Stomach smooth muscle (tissue), 2 donors: ENCODE results near the gene RASSF1.

Experiments used
- H3K27ac ChIP-seq: one replicate; pipeline ENCODE4 v1.7.0; 2013; ENCODE audit warnings: mild to moderate bottlenecking, low read length, inconsistent platforms
- H3K27me3 ChIP-seq, 2 donors: one replicate each; pipeline ENCODE4 v1.7.0; 2013; ENCODE audit warnings: low read length in 2 of 2; ENCODE audit not compliant: insufficient read depth in 2 of 2, control insufficient read depth in 1 of 2
- H3K36me3 ChIP-seq, 2 donors: one replicate each; pipeline ENCODE4 v1.7.0; 2013; ENCODE audit warnings: low read length in 2 of 2; ENCODE audit not compliant: control insufficient read depth in 2 of 2, insufficient read depth in 2 of 2
- H3K4me1 ChIP-seq: one replicate; pipeline ENCODE4 v1.7.0; 2013; ENCODE audit warnings: low read length; ENCODE audit not compliant: control insufficient read depth, insufficient read depth
- H3K4me3 ChIP-seq, 2 donors: one replicate each; pipeline ENCODE4 v1.7.0; 2013; ENCODE audit warnings: low read length in 2 of 2
- H3K9ac ChIP-seq, 2 donors: one replicate each; pipeline ENCODE4 v1.7.0; 2013; ENCODE audit warnings: low read length in 2 of 2, mild to moderate bottlenecking in 1 of 2
- H3K9me3 ChIP-seq, 2 donors: one replicate each; pipeline ENCODE4 v1.7.0; 2013; ENCODE audit warnings: low read length in 2 of 2; ENCODE audit not compliant: control insufficient read depth in 2 of 2
- donor health status: healthy.
- donor health status: Pancreatic carcinoma.

RASSF1 gene

DNA sequence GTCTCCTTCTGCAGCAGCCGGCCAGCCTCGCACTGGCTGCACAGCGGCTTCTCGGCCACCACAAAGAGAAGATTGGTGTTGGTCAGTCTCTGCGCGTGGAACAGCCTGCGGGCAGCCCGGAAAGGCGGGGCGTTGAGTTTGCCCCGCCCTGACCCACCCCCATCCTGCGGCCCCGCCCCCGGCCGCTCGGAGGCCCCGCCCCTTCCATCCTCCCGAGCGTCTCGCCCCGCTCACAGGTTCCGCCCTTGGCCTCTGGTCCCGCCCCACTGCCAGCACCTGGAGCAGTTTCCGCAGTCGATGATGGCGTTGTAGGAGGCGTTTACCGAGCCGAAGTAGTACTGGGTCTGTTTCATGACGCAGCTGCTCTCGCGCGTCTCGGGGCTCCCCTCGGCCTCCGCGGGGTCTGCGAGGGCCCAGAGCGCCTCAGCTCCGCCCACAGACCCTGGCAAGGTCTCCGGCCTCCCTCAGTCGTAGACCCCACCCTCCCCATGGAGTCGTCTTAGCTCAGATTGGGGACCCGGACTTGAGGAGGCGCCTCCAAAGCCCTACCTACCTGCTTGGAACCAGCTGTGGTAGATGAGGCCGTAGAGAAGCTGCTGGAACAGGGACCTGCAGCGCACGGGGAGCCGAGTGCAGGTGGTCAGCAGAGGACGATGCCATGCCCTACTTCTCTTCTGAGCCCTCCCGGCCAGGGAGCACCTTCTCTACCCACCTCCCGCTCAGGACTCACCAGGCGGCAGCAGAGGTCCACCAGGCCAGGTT lies 24.6 kb upstream of the RASSF1 start:
- Histone ChIP-seq H3K9ac (peak overlapping the region; percentile 51 to 60), H3K36me3 (no peaks in the 10 kb centered on the region), H3K27ac (no peak overlapping the region), H3K9me3 (no peaks in the 10 kb centered on the region), H3K4me1 (peaks cover 14% of the 10 kb centered on the region), H3K4me3 (peak overlapping the region; percentile 69 to 79), H3K27me3 (peaks cover 0 to 2% of the 10 kb centered on the region in 2 donors)

DNA sequence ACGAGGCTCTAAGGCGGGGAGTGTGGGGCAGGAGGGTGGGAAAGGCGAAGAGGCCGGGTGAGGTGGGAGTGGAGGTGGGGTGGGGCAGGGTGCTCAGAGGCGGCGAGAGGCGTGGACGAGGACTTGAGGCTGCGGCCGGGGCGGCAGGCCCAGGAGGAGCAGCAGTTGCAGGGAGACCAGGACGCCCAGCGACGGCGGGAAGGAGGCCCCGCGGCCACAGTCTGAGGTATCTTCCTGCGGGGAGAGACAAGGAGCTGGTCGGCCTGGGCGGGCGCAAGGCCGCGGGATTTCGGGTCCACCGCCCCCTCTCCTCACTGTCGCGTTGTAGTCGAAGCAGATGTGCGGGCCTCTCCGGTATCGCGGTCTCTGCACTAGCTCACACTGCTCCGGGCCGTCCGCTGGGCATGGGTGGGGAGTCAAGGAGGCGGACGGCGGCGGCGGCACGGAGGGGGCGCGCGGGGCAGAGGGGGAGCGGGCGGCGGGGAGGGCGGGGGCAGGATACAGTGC lies 24.0 kb upstream of the RASSF1 start:
- Histone ChIP-seq H3K9me3 (no peaks in the 10 kb centered on the region), H3K4me1 (peaks cover 17% of the 10 kb centered on the region), H3K4me3 (peak overlapping the region; percentile 51 to 79), H3K27ac (no peak overlapping the region), H3K36me3 (no peaks in the 10 kb centered on the region), H3K27me3 (peaks cover 0 to 2% of the 10 kb centered on the region in 2 donors), H3K9ac (peak overlapping the region; percentile 31 to 58)

DNA sequence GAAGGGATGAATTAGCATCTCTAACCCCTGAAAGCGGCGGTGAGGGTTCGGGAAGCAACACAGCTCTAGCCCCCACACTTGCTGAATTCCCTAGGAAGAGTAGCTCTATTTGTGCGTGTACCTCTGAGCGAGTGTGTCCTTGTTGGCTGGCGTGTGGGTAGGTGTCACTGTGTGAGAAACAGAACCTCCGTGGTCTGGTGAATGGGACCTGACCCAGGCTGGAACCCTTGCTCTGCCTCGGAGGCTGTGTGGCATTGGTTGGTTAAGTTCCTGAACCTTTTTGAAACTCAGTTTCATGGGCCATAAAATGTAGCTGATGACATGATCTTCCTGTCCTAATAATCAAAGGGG lies 19.1 kb upstream of the RASSF1 start:
- no peaks in the 10 kb centered on the region for H3K27me3 ChIP-seq
- peak overlapping the region; percentile 86 for H3K27ac ChIP-seq
- peak overlapping the region in 1 of 2 donors; percentile 97 for H3K4me3 ChIP-seq
- H3K36me3 ChIP-seq = peaks cover 3 to 17% of the 10 kb centered on the region in 2 donors
- no peaks in the 10 kb centered on the region for H3K9me3 ChIP-seq
- no peak overlapping the region for H3K9ac ChIP-seq
- H3K4me1 ChIP-seq = peaks cover 56% of the 10 kb centered on the region

DNA sequence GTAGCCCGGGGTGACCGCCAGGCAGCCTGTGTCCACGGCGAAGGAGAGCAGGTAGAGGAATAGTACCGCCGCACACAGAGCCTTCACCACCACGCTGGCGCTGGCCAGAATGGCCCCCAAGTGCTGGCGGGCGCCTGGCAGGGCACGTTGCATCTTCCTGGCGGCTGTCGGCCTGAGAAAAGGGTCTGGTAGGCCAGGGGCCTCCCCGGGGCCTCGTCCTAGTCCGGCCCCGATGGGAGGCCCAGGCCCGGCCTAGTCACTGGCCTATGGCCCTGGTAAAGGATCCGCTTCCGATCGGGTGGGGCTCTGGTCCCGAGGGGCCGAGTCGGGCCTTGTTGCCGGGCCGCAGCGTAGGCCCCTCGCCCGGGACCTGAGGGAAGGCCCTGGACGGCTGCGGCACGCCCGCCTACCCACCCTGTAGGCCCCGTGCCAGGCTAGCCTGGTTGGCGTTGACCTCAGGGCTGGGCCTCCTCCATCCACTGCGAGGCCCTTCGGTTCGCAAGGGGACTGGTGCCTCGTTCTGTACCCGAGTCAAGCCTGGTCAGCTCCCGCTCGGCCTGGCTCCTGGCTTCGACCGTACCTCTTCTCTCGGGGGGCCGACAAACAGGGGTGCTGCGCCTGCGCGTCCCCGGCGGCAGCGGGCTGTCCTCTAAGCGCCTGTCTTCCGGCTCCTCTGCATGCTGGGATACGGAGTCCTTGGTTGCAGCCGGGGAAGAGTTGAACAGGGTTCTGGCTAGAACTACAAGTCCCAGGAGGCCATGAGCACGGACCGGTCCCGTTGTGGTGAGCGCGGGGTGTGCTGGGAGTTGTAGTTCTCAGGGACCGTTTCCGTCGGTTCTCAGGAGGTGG lies 18.5 kb upstream of the RASSF1 start, which contains the start of gene TMEM115:
Gene TMEM115, minus strand, starts transcription at position 611 of the 849 bp plus-strand sequence. Its CDS starts 458 bp downstream, at position 153.
- no peaks in the 10 kb centered on the region for H3K9me3 ChIP-seq
- H3K27me3 ChIP-seq = no peaks in the 10 kb centered on the region
- H3K4me3 ChIP-seq = peak within 1 kb of the TSS; percentile 77 to 97
- H3K4me1 ChIP-seq = peaks cover 50% of the 10 kb centered on the region
- peaks cover 3 to 22% of the 10 kb centered on the region in 2 donors for H3K36me3 ChIP-seq
- peak within 1 kb of the TSS; percentile 86 for H3K27ac ChIP-seq
- peak within 1 kb of the TSS; percentile 81 to 98 for H3K9ac ChIP-seq

DNA sequence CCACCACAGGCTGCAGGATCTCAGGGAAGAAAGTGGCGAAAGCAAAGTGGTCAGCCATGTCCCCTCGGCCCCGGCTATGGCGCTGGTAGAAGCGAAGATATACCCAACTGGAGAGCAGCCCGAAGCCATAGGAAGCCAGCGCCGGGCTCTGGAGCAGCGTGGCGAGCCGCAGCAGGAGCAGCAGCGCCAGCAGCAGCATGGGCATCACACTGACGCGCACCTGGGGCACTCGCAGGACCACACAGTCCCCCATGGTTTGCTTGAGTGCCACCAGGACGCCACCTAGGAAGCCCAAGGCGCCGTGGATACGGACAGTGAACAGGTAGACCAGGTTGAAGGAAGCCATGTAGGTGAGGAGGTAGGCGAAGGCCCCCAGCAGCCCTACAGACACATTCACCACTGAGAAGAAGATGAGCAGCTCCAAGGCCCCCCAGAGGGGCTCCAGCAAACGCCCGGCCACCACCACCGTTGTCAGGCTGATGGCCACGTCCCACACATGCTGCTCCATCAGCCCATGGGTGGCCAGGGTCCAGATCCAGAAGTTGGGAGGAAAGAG lies 17.8 kb upstream of the RASSF1 start:
- peak overlapping the region; percentile 77 to 97 for H3K4me3 ChIP-seq
- H3K9ac ChIP-seq = peak overlapping the region; percentile 81 to 98
- H3K36me3 ChIP-seq = peaks cover 7 to 28% of the 10 kb centered on the region in 2 donors
- peak overlapping the region; percentile 86 for H3K27ac ChIP-seq
- H3K27me3 ChIP-seq = no peaks in the 10 kb centered on the region
- no peaks in the 10 kb centered on the region for H3K9me3 ChIP-seq
- H3K4me1 ChIP-seq = peaks cover 49% of the 10 kb centered on the region

DNA sequence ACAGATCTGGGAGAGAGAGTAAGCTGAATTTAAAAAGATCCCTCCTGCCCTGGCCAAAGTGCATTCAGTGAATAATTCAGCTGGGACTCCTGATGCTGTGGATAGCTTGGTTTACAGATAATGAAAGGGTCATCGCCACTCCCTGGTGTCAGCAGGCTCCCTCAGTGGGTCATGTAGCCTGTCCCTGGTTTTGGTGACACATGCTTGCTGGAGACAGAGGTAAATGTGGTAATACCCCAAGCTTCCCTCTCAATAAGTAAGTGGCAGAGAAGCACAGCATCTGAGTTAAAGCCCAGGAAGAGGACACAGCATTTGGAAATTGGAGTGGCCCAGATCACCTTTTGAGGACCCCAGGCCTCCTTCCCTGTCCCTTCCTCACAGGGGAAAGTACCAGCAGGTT lies 16.8 kb upstream of the RASSF1 start:
- H3K27ac ChIP-seq = peak overlapping the region; percentile 11
- peak overlapping the region; percentile 80 to 81 for H3K9ac ChIP-seq
- no peaks in the 10 kb centered on the region for H3K27me3 ChIP-seq
- H3K4me1 ChIP-seq = peaks cover 52% of the 10 kb centered on the region
- H3K4me3 ChIP-seq = peak overlapping the region; percentile 77 to 97
- no peaks in the 10 kb centered on the region for H3K9me3 ChIP-seq
- H3K36me3 ChIP-seq = peaks cover 7 to 31% of the 10 kb centered on the region in 2 donors

DNA sequence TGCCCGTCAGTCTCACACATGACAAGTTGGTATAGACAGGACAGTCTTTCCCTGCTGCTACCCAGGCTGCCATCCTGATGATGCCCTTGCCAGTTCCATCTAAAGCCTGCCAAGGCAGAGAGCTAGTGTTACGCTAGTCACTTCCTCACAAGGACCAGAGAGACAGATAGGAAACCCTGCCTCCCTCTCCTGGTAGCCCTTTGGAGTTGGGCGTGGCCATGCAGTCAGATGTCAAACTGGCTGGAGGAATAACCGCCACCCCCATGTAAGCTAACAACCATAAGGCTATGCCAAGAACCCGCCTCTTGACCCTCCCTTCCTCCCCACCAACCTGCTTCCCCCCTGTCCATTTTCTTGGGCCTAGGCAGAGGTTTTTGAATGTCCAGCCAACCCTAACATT lies 15.9 kb upstream of the RASSF1 start:
- peak overlapping the region; percentile 80 to 81 for H3K9ac ChIP-seq
- peaks cover 7 to 31% of the 10 kb centered on the region in 2 donors for H3K36me3 ChIP-seq
- peaks cover 55% of the 10 kb centered on the region for H3K4me1 ChIP-seq
- H3K27ac ChIP-seq = no peak overlapping the region
- peak overlapping the region; percentile 77 to 97 for H3K4me3 ChIP-seq
- no peaks in the 10 kb centered on the region for H3K9me3 ChIP-seq
- H3K27me3 ChIP-seq = no peaks in the 10 kb centered on the region

DNA sequence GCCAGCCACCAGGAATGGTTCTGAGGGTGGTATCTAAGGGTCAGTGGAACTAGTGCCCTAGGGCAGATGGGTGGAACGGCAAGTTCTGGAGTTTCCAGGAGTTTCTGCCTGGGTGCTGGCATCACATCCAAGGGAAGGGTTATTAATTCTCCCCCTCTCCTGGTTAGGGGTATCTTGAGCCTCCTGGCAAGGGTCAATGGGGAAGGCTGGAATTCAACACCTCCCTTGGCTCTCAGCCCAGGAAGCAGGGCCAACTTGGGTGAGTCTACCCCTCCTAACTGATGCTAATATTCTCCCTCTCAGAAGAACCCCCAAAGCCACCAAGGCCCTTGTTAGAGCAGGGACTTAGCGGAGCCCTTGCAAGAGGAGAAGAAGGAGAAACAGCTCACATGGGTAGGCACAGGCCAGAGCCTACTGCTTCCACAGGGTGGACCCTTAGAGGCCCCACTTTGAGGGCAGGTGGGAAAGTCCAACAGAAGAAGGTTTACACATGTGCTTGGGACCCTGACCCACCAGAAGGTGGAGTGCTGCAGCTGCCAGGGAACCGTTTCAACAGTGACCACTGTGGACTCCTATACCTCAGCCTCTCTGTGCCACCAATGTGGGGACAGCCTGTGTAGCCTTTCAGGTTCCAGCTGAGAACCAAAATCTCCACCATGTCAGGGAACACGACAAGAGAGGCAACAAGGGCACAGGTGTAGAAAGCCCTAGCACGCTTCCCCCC lies 15.4 kb upstream of the RASSF1 start:
- Histone ChIP-seq H3K4me1 (peaks cover 61% of the 10 kb centered on the region), H3K9ac (peak overlapping the region; percentile 60 to 81), H3K9me3 (no peaks in the 10 kb centered on the region), H3K36me3 (peaks cover 7 to 31% of the 10 kb centered on the region in 2 donors), H3K27ac (no peak overlapping the region), H3K4me3 (peak overlapping the region; percentile 77 to 97), H3K27me3 (no peaks in the 10 kb centered on the region)

DNA sequence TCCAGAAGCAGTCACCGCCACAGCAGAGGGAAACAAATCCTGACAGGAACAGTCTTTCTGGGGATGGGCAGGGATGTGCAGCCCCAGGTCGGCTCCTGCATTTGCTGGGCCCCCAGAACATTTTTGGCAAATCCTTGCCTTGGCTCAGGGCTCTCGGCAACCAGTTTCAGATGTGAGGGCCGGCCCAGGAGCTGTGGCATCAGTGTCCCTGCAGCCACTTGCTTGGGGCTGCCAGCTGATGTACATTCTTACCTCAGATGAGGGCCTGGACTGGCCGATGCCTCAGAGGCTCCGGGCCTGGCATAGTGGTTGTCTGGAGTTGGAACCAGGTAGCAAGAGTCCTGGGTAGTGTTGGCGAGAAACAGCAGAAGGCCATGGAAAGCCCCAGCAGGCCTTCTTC lies 14.2 kb upstream of the RASSF1 start:
- H3K36me3 ChIP-seq = peaks cover 7 to 31% of the 10 kb centered on the region in 2 donors
- no peak overlapping the region for H3K27ac ChIP-seq

More for the DNA sequence above, 14.2 kb upstream of the RASSF1 start:
- H3K27me3 ChIP-seq = no peaks in the 10 kb centered on the region
- no peak overlapping the region for H3K9ac ChIP-seq
- H3K4me3 ChIP-seq = no peak overlapping the region
- H3K4me1 ChIP-seq = peaks cover 67% of the 10 kb centered on the region
- H3K9me3 ChIP-seq = no peaks in the 10 kb centered on the region
